ENCODE measurements around the gene RASA3. TPM values are rescaled to one million over a fixed set of nuclear protein-coding genes. Genes with fewer than 3 reads are reported as not detected.

The RASA3 gene
- total and polyA plus RNA-seq, 10 of the 15 experiments (the other 5 are each of a cell fraction or from before 2014, with no cell fraction given), result 0.79 to 33.9 (median 17.6) TPM

DNA sequence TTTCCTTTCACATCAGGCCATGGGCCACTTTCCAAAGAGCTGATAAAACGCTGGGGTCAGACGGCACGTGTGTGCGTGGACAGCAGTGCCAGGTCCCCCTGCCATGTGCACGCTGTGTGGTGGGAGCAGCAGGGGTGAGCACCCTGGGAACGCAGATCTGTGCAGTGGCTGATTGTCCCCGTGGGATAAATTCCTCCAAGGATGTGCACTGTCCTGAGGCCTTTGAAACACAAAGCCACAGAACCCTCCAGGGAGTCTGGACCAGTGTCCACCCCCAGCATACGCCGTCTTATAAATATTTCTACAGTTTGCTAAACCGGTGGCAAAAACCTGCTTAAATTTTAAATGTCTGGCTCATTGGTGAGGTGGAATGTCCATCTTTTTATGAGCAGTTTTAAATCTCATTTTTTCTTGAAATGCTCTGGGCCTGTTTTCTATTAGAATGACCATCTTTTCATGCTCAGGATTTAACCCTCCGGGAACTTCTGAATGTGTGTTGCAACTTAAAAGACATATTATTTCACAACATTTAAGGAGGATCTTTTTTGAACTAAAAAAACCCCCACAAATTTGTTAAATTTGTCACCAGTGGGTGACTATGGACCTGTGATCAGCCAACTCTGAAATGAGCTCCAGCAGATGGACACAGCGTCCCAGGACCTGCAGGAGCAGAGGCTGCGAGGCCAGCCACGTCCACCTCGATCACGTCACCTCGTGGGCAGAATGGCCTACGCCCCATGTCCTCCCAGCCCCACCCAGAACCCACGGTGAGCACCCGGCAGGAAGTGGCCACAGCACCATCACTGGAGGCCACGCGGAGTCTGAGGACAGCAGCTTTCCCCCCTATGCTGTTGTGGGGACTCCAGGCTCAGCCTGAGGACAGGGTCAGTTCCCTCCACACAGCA, 68.6 kb downstream of the RASA3 start (continued):
- TF ChIP-seq, protein P1, sequence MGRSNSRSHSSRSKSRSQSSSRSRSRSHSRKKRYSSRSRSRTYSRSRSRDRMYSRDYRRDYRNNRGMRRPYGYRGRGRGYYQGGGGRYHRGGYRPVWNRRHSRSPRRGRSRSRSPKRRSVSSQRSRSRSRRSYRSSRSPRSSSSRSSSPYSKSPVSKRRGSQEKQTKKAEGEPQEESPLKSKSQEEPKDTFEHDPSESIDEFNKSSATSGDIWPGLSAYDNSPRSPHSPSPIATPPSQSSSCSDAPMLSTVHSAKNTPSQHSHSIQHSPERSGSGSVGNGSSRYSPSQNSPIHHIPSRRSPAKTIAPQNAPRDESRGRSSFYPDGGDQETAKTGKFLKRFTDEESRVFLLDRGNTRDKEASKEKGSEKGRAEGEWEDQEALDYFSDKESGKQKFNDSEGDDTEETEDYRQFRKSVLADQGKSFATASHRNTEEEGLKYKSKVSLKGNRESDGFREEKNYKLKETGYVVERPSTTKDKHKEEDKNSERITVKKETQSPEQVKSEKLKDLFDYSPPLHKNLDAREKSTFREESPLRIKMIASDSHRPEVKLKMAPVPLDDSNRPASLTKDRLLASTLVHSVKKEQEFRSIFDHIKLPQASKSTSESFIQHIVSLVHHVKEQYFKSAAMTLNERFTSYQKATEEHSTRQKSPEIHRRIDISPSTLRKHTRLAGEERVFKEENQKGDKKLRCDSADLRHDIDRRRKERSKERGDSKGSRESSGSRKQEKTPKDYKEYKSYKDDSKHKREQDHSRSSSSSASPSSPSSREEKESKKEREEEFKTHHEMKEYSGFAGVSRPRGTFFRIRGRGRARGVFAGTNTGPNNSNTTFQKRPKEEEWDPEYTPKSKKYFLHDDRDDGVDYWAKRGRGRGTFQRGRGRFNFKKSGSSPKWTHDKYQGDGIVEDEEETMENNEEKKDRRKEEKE (IDR thresholded peaks at IDR 0.05), result no peak
- TF ChIP-seq BCL11A (IDR thresholded peaks at IDR 0.05; ENCODE audit: low read depth, low read length), result no peak
- TF ChIP-seq, protein P2, sequence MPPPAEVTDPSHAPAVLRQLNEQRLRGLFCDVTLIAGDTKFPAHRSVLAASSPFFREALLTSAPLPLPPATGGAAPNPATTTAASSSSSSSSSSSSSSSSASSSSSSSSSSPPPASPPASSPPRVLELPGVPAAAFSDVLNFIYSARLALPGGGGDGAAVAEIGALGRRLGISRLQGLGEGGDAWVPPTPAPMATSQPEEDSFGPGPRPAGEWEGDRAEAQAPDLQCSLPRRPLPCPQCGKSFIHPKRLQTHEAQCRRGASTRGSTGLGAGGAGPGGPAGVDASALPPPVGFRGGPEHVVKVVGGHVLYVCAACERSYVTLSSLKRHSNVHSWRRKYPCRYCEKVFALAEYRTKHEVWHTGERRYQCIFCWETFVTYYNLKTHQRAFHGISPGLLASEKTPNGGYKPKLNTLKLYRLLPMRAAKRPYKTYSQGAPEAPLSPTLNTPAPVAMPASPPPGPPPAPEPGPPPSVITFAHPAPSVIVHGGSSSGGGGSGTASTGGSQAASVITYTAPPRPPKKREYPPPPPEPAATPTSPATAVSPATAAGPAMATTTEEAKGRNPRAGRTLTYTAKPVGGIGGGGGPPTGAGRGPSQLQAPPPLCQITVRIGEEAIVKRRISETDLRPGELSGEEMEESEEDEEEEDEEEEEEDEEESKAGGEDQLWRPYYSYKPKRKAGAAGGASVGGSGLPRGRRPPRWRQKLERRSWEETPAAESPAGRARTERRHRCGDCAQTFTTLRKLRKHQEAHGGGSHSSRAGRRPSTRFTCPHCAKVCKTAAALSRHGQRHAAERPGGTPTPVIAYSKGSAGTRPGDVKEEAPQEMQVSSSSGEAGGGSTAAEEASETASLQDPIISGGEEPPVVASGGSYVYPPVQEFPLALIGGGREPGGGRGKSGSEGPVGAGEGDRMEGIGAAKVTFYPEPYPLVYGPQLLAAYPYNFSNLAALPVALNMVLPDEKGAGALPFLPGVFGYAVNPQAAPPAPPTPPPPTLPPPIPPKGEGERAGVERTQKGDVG (CRISPR knock-in tag; IDR thresholded peaks at IDR 0.05), result no peak
- TF ChIP-seq EZH2 (IDR thresholded peaks at IDR 0.05; ENCODE audit: borderline replicate concordance, control insufficient read depth, low read depth, low read length), result no peak
- TF ChIP-seq, protein P3, sequence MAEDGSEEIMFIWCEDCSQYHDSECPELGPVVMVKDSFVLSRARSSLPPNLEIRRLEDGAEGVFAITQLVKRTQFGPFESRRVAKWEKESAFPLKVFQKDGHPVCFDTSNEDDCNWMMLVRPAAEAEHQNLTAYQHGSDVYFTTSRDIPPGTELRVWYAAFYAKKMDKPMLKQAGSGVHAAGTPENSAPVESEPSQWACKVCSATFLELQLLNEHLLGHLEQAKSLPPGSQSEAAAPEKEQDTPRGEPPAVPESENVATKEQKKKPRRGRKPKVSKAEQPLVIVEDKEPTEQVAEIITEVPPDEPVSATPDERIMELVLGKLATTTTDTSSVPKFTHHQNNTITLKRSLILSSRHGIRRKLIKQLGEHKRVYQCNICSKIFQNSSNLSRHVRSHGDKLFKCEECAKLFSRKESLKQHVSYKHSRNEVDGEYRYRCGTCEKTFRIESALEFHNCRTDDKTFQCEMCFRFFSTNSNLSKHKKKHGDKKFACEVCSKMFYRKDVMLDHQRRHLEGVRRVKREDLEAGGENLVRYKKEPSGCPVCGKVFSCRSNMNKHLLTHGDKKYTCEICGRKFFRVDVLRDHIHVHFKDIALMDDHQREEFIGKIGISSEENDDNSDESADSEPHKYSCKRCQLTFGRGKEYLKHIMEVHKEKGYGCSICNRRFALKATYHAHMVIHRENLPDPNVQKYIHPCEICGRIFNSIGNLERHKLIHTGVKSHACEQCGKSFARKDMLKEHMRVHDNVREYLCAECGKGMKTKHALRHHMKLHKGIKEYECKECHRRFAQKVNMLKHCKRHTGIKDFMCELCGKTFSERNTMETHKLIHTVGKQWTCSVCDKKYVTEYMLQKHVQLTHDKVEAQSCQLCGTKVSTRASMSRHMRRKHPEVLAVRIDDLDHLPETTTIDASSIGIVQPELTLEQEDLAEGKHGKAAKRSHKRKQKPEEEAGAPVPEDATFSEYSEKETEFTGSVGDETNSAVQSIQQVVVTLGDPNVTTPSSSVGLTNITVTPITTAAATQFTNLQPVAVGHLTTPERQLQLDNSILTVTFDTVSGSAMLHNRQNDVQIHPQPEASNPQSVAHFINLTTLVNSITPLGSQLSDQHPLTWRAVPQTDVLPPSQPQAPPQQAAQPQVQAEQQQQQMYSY (CRISPR knock-in tag; IDR thresholded peaks at IDR 0.05), result no peak
- TF ChIP-seq SMAD1 (IDR thresholded peaks at IDR 0.05; ENCODE audit: low read depth, partially characterized antibody), result no peak
- no peak for TF ChIP-seq SIN3A (IDR thresholded peaks at IDR 0.05; ENCODE audit: low read depth, low read length)
- no peak for TF ChIP-seq BMI1 (IDR thresholded peaks at IDR 0.05; ENCODE audit: borderline replicate concordance)
- no peak for TF ChIP-seq RB1 (IDR thresholded peaks at IDR 0.05; ENCODE audit: borderline replicate concordance)
- no peak for TF ChIP-seq SMARCA5 (IDR thresholded peaks at IDR 0.05)

Data from GM12878 (cell line).